Adrenal gland (tissue), 12 donors: ENCODE data around the gene TRAF2. TPM values are rescaled to one million over a fixed set of nuclear protein-coding genes. Genes with fewer than 3 reads are reported as not detected.
A peak's percentile ranks its signal among the peaks of the same experiment; 100 is the strongest.
"Not testable (repeated sequence)": the region's sequence is repeated elsewhere in the genome, so short reads cannot be mapped to it uniquely, and the experiment has no call there.

Experiments used
- DNase-seq, 7 donors: peaks; one replicate each; pipeline ENCODE4 v3.0.0-alpha.2; 2019 to 2020
- H3K27ac ChIP-seq, 5 donors: fragments of 200-600 bp; sonication (generic) in 4 of 5; 1 replicate in 3 of 5; 2 replicates in 2 of 5; pipeline versions ENCODE4 v1.5.1 to v1.8.0; 2016 to 2020; ENCODE audit warnings: mild to moderate bottlenecking in 1 of 5
- H3K27me3 ChIP-seq: fragments of 200-600 bp; 2 replicates; pipeline ENCODE4 v1.8.0; 2021
- H3K36me3 ChIP-seq, 2 donors: fragments of 200-600 bp; replicated peaks in 1 of 2; 1 replicate in 1 of 2; 2 replicates in 1 of 2; pipeline versions ENCODE4 v1.5.1 to v1.8.0; 2018 to 2022
- H3K4me1 ChIP-seq, 2 donors: fragments of 200-600 bp; replicated peaks in 1 of 2; 1 replicate in 1 of 2; 2 replicates in 1 of 2; pipeline versions ENCODE4 v1.5.1 to v1.8.0; 2018 to 2021
- H3K4me3 ChIP-seq, 4 donors: fragments of 200-600 bp; sonication (generic) in 3 of 4; one replicate each; pipeline ENCODE4 v1.5.1; 2016 to 2018
- H3K9me3 ChIP-seq, 3 donors: fragments of 200-600 bp; sonication (generic) in 1 of 3; replicated peaks in 1 of 3; 1 replicate in 2 of 3; 2 replicates in 1 of 3; pipeline versions ENCODE4 v1.5.1 to v1.8.0; 2016 to 2021
- POLR2A ChIP-seq, 2 donors: fragments of 450-650 bp; IDR thresholded peaks; one replicate each; pipeline ENCODE4 v1.6.1; 2017; ENCODE audit warnings: antibody characterized with exemption in 2 of 2, mild to moderate bottlenecking in 2 of 2, moderate library complexity in 1 of 2
- WGBS, 4 donors: extraction: QIAGEN DNeasy Blood & Tissue Kit in 2 of 4; methylation state at CpG; one replicate each; pipeline versions ENCODE4 v1.1.5 to v1.1.7; 2013 to 2017; 5-methylcytosine and 5-hydroxymethylcytosine counted together
- intact Hi-C, 2 donors: fragments of 100-400 bp; cut with DNase I; formaldehyde crosslinking; loops; one replicate each; pipeline versions ENCODE4 v1.14.1 to v1.15.0; 2022 to 2023
- polyA plus RNA-seq, 3 donors: library from polyadenylated mRNA; stranded (reverse); fragments of 200-250 nt in 2 of 3; fragments of 350-450 nt in 1 of 3; fragmentation: Illumina TruSeq in 1 of 3; extraction: RNeasy Lipid Tissue Mini Kit (QIAGEN cat#74804) in 1 of 3; gene quantifications; one replicate each; pipeline ENCODE4 v1.2.3, GENCODE V29; 2013 to 2014
- total RNA-seq, 9 donors: library from RNA; depleted of rRNA in 4 of 9; stranded (reverse); fragments of >200 nt in 4 of 9; fragments of 120-200 nt in 1 of 9; fragmentation: NEBNext Ultra II Directional in 1 of 9; extraction: Animal tissue kit (Norgen Biotek cat#: 25700) in 1 of 9; gene quantifications; one replicate each; pipeline versions ENCODE4 v1.1.0 to v1.2.4, GENCODE V29; 2013 to 2023
- TF ChIP-seq, protein P1 (sequence below), 6 experiments: fragments of 450-650 bp in 4 of 6; fragments of 200-600 bp in 2 of 6; sonication (generic) in 1 of 6; IDR thresholded peaks; 1 replicate in 5 of 6; 2 replicates in 1 of 6; pipeline versions ENCODE4 v1.5.1 to v1.8.0; 2016 to 2021; ENCODE audit warnings: antibody characterized with exemption in 6 of 6, mild to moderate bottlenecking in 2 of 6, moderate library complexity in 1 of 6
- donor health status: healthy with polysubstance abuse.
- donor health status: Bipolar disorder and iron deficiency.
- donor health status: DM: yes; HTN: yes; CAD: no.
- donor health status: DM: no; HTN: no; CAD: no.
- donor health status: DM: no; HTN: no; CAD: no.
- donor health status: DM: yes; HTN: yes; CAD: no.

Gene TRAF2
- total and polyA plus RNA-seq, 12 donors: 3.4 to 24.7 (median 10.6) TPM

GRCh38 chr9:136863623-136864273, 22.6 kb upstream of the TRAF2 start:
- DNase-seq: peak in 1 of 7 donors; percentile 15
- H3K27ac ChIP-seq: no peak overlapping the region
- peaks cover 0 to 35% of the 10 kb centered on the region in 2 donors for H3K36me3 ChIP-seq
- TF ChIP-seq, protein P1, sequence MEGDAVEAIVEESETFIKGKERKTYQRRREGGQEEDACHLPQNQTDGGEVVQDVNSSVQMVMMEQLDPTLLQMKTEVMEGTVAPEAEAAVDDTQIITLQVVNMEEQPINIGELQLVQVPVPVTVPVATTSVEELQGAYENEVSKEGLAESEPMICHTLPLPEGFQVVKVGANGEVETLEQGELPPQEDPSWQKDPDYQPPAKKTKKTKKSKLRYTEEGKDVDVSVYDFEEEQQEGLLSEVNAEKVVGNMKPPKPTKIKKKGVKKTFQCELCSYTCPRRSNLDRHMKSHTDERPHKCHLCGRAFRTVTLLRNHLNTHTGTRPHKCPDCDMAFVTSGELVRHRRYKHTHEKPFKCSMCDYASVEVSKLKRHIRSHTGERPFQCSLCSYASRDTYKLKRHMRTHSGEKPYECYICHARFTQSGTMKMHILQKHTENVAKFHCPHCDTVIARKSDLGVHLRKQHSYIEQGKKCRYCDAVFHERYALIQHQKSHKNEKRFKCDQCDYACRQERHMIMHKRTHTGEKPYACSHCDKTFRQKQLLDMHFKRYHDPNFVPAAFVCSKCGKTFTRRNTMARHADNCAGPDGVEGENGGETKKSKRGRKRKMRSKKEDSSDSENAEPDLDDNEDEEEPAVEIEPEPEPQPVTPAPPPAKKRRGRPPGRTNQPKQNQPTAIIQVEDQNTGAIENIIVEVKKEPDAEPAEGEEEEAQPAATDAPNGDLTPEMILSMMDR (IDR thresholded peaks at IDR 0.05): no peak
- TF ChIP-seq POLR2A (IDR thresholded peaks at IDR 0.05): no peak
- peaks cover 24 to 32% of the 10 kb centered on the region in 2 donors for H3K4me1 ChIP-seq
- H3K4me3 ChIP-seq: no peak overlapping the region
- 91 to 94% (median 93%) methylated on average over 11 to 12 of the region's 12 CpGs for WGBS, 4 donors
- H3K9me3 ChIP-seq: no peaks in the 10 kb centered on the region
- intact Hi-C loops: no loop called here
- H3K27me3 ChIP-seq: no peaks in the 10 kb centered on the region

DNA sequence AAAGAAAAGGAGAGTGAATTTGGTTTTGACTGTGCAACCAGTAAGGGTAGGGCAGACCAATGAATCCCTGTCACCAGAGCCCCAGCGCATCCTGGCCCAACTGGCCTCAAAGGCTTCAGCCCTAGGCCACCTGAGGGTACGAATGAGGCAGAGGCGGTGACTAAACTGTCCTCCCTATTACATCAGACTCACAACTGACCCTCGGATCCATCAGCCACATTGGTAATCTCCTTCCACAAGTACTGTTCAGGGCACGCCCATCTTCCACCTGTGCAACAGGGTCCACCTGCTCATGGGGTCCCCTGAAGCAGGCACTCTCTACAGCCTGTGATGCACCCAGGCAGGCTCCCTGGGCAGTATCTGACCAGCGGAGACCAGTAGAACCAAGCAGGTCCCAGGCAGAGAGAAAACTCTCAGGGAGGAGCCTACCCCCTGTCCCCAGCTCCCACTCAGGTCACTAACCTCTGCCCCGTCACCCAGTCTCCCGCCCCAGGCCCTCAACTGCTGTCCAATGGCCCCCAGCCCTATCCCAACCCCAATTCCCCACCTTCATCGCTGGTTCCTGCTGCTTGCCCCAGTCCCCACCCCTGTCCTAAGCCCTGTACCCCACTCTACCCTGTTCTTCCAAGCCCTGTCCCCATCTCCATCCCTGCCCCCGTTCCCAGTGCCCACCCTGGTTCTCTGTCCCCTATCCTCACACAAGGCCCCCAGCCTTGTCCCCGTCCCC, 21.1 kb upstream of the TRAF2 start:
- Histone ChIP-seq H3K27ac (peak overlapping the region in 4 of 5 donors; percentile 17 to 94 (median 91)), H3K4me1 (peaks cover 17 to 21% of the 10 kb centered on the region in 2 donors), H3K9me3 (no peaks in the 10 kb centered on the region), H3K4me3 (peak overlapping the region in 2 of 4 donors; percentile 66 to 80), H3K36me3 (peaks cover 0 to 35% of the 10 kb centered on the region in 2 donors), H3K27me3 (no peaks in the 10 kb centered on the region)
- 53 to 56% (median 53%) methylated on average over 9 to 11 of the region's 11 CpGs for WGBS, 4 donors
- intact Hi-C loops: no loop called here
- TF ChIP-seq, protein P1 (IDR thresholded peaks at IDR 0.05): no peak
- TF ChIP-seq POLR2A (IDR thresholded peaks at IDR 0.05): no peak
- peak in 4 of 7 donors; percentile 17 to 57 (median 25) for DNase-seq

GRCh38 chr9:136865768-136866103, 20.6 kb upstream of the TRAF2 start:
- H3K27me3 ChIP-seq: no peaks in the 10 kb centered on the region
- no peaks in the 10 kb centered on the region for H3K9me3 ChIP-seq
- peak in 5 of 7 donors; percentile 40 to 48 (median 47) for DNase-seq
- H3K27ac ChIP-seq: peak overlapping the region; percentile 39 to 94 (median 91)
- peaks cover 0 to 32% of the 10 kb centered on the region in 2 donors for H3K36me3 ChIP-seq
- TF ChIP-seq POLR2A (IDR thresholded peaks at IDR 0.05): no peak
- TF ChIP-seq, protein P1 (IDR thresholded peaks at IDR 0.05): no peak
- 0 to 7% (median 1%) methylated on average over 4 to 20 of the region's 20 CpGs for WGBS, 4 donors
- H3K4me3 ChIP-seq: peak overlapping the region; percentile 66 to 94 (median 82)
- intact Hi-C loops: no loop called here
- H3K4me1 ChIP-seq: peaks cover 17 to 21% of the 10 kb centered on the region in 2 donors

- peak overlapping the region in 2 of 4 donors; percentile 66 to 80 for H3K4me3 ChIP-seq
- H3K27ac ChIP-seq: peak overlapping the region in 2 of 5 donors; percentile 79 to 91
- H3K36me3 ChIP-seq: peaks cover 0 to 19% of the 10 kb centered on the region in 2 donors
- peak in 2 of 7 donors; percentile 11 to 30 for DNase-seq
- peaks cover 17 to 21% of the 10 kb centered on the region in 2 donors for H3K4me1 ChIP-seq
- H3K27me3 ChIP-seq, intact Hi-C loops, H3K9me3 ChIP-seq: not testable (repeated sequence)
- WGBS, 4 donors: 82 to 88% (median 85%) methylated on average over 29 of the region's 29 CpGs
These were observed 19.4 kb upstream of the TRAF2 start for GRCh38 chr9:136866898-136867421.
